Panc1 (cell line): ENCODE measurements around the gene GABRB1.

Experiments
- POLR2AphosphoS5 ChIP-seq: IDR thresholded peaks from 2 replicates; pipeline ENCODE4 v1.6.1; 2012; ENCODE audit warnings: mild to moderate bottlenecking, low read depth, low read length, moderate library complexity
- SIN3A ChIP-seq: IDR thresholded peaks from 2 replicates; pipeline ENCODE4 v1.6.1; 2012; ENCODE audit warnings: low read depth, mild to moderate bottlenecking, low read length, moderate library complexity, borderline replicate concordance; ENCODE audit not compliant: insufficient read depth
- TF ChIP-seq, protein P1 (sequence below): fragments of 450-650 bp; IDR thresholded peaks from 2 replicates; pipeline ENCODE4 v1.5.1; 2017; ENCODE audit warnings: mild to moderate bottlenecking
- TF ChIP-seq, protein P2 (sequence below), 2 experiments: IDR thresholded peaks; 2 replicates each; pipeline ENCODE4 v1.6.1; 2011 to 2012; ENCODE audit warnings: low read depth in 2 of 2, control low read depth in 1 of 2, low read length in 1 of 2, mild to moderate bottlenecking in 1 of 2, moderate library complexity in 1 of 2; ENCODE audit not compliant: insufficient read depth in 1 of 2

DNA sequence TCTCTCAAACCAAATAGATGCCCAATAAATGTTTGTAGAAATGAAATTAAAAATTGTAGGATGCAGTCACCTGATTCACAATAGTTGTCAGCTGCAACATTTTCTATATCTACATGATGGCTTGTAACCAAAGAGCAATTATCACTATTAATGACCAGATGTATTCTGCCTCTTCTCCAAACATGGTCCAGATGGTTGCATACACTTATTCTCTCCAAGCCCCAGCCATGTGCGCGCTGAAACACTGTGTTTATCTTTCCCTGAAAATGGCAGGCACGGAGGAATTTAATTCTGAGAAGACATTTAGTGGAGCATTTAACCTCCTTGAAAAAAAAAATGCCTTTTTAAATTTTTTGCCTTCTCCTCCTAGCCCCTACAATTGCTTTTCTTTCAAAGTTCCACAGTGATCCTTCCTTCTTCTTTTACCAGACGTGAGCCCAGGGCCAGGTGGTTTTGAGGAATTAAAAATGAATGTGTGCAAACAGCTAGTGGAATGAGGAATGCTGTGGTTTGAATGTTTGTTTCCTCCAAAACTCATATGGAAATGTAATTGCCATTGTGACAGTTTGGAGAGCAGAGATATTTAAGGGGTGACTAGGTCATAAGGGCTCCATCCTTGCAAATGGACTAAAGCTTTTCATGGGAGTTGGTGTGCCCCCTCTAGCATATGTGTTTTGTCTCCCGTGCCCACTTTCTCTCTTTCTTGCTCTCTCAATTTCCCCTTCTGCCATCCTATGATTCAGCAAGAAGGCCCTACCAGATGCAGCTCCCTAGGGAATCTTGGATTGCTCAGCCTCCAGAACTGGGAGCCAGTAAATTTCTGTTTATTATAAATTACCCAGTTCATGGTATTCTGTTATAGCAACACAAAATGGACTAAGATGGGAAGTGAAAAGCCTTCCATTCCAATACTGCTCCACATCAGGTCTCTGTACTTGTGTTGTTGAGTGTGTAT, 136.0 kb downstream of the GABRB1 start:
- TF ChIP-seq, protein P1, sequence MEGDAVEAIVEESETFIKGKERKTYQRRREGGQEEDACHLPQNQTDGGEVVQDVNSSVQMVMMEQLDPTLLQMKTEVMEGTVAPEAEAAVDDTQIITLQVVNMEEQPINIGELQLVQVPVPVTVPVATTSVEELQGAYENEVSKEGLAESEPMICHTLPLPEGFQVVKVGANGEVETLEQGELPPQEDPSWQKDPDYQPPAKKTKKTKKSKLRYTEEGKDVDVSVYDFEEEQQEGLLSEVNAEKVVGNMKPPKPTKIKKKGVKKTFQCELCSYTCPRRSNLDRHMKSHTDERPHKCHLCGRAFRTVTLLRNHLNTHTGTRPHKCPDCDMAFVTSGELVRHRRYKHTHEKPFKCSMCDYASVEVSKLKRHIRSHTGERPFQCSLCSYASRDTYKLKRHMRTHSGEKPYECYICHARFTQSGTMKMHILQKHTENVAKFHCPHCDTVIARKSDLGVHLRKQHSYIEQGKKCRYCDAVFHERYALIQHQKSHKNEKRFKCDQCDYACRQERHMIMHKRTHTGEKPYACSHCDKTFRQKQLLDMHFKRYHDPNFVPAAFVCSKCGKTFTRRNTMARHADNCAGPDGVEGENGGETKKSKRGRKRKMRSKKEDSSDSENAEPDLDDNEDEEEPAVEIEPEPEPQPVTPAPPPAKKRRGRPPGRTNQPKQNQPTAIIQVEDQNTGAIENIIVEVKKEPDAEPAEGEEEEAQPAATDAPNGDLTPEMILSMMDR, result no peak
- TF ChIP-seq POLR2AphosphoS5 (no peak), SIN3A (no peak)
- TF ChIP-seq, protein P2, sequence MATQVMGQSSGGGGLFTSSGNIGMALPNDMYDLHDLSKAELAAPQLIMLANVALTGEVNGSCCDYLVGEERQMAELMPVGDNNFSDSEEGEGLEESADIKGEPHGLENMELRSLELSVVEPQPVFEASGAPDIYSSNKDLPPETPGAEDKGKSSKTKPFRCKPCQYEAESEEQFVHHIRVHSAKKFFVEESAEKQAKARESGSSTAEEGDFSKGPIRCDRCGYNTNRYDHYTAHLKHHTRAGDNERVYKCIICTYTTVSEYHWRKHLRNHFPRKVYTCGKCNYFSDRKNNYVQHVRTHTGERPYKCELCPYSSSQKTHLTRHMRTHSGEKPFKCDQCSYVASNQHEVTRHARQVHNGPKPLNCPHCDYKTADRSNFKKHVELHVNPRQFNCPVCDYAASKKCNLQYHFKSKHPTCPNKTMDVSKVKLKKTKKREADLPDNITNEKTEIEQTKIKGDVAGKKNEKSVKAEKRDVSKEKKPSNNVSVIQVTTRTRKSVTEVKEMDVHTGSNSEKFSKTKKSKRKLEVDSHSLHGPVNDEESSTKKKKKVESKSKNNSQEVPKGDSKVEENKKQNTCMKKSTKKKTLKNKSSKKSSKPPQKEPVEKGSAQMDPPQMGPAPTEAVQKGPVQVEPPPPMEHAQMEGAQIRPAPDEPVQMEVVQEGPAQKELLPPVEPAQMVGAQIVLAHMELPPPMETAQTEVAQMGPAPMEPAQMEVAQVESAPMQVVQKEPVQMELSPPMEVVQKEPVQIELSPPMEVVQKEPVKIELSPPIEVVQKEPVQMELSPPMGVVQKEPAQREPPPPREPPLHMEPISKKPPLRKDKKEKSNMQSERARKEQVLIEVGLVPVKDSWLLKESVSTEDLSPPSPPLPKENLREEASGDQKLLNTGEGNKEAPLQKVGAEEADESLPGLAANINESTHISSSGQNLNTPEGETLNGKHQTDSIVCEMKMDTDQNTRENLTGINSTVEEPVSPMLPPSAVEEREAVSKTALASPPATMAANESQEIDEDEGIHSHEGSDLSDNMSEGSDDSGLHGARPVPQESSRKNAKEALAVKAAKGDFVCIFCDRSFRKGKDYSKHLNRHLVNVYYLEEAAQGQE (IDR thresholded peaks at IDR 0.05; ENCODE audit: insufficient read depth in 1 of 2, low read depth in 2 of 2, low read length in 1 of 2), result no peak
